Activated T-helper 17 cell treated with anti-CD3 and anti-CD28 coated beads, Interleukin-2, amount 50 U/mL, for 72 hours (primary cell): Measurements from ENCODE around the gene NOTCH3. TPM values are rescaled to one million over a fixed set of nuclear protein-coding genes. Genes with fewer than 3 reads are reported as not detected.

Experiments used
- ATAC-seq: fragments of 150-1000 bp; cut with Tn5 transposase; replicated peaks from 2 replicates; pipeline ENCODE4 v1.10.0; 2021; ENCODE audit warnings: mild to moderate bottlenecking, moderate library complexity
- H3K27ac Mint-ChIP-seq: one replicate; pipeline ENCODE4 v1.8.0; 2022; ENCODE audit warnings: mixed read lengths
- H3K27me3 Mint-ChIP-seq: one replicate; pipeline ENCODE4 v1.8.0; 2022; ENCODE audit warnings: mixed read lengths
- H3K36me3 Mint-ChIP-seq: one replicate; pipeline ENCODE4 v1.8.0; 2022; ENCODE audit warnings: low read depth, mild to moderate bottlenecking, mixed read lengths
- H3K4me1 Mint-ChIP-seq: one replicate; pipeline ENCODE4 v1.8.0; 2022; ENCODE audit warnings: mixed read lengths
- H3K4me3 Mint-ChIP-seq: one replicate; pipeline ENCODE4 v1.8.0; 2022; ENCODE audit warnings: mild to moderate bottlenecking, mixed read lengths
- H3K9me3 Mint-ChIP-seq: one replicate; pipeline ENCODE4 v1.8.0; 2022; ENCODE audit warnings: mixed read lengths
- total RNA-seq, 2 donors: library from RNA; stranded (reverse); gene quantifications; one replicate each; pipeline ENCODE4 v1.2.3, GENCODE V29; 2022

The NOTCH3 gene
- total RNA-seq, 2 donors from 2014 or later: 0.06 to 0.29 TPM

GRCh38 chr19:15120135-15121026 is 80.4 kb downstream of the NOTCH3 start:
- no peak for ATAC-seq
- H3K36me3 Mint-ChIP-seq: peaks cover 84% of the 10 kb centered on the region
- no peaks in the 10 kb centered on the region for H3K27me3 Mint-ChIP-seq
- H3K27ac Mint-ChIP-seq: peak overlapping the region; percentile 11
- no peak overlapping the region for H3K4me3 Mint-ChIP-seq
- H3K4me1 Mint-ChIP-seq: peaks cover 5% of the 10 kb centered on the region
- H3K9me3 Mint-ChIP-seq: no peaks in the 10 kb centered on the region

DNA sequence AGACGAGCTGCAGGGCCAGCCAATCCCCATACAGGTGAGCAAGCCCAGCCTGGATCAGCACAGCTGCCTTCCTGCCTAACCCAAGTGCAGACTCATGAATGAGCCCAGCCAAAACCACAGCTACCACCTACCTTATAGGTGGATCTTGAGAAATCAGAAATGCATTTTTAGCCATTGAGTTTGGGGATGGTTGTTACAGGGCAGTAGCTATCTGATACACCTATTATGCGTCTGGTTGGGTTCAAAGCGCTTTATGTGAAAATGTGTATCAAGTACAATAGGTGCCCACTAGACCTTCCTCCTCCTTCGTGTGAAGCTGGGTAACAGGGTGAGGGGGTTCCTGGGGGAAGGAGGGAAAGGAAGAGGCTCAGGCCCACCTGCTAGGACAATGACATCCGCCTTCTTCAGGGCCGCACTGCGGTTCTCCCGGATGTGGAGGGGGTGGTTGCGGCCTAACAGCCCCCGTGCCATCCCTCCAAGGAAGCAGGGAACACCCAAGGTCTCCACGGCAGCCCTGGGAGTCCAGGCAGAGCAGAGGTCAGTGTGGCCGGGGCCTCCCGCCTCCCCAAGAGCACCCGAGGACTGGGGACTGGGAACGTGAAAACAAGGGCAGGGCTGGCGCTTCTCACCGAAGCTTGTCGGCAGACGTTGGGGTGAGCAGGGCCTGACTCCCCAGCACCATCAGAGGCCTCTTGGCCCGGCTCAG is 81.9 kb downstream of the NOTCH3 start:
- Mint-ChIP-seq H3K27me3 (no peaks in the 10 kb centered on the region), H3K27ac (no peak overlapping the region), H3K9me3 (no peaks in the 10 kb centered on the region), H3K4me3 (no peak overlapping the region), H3K4me1 (peaks cover 1% of the 10 kb centered on the region), H3K36me3 (peaks cover 86% of the 10 kb centered on the region)
- ATAC-seq: no peak

GRCh38 chr19:15118248-15118647 is 82.5 kb downstream of the NOTCH3 start:
- Mint-ChIP-seq H3K27me3 (no peaks in the 10 kb centered on the region), H3K36me3 (peaks cover 84% of the 10 kb centered on the region), H3K27ac (no peak overlapping the region), H3K4me3 (no peak overlapping the region), H3K4me1 (no peaks in the 10 kb centered on the region), H3K9me3 (no peaks in the 10 kb centered on the region)
- no peak for ATAC-seq

GRCh38 chr19:15116856-15117255 is 83.9 kb downstream of the NOTCH3 start:
- Mint-ChIP-seq H3K27ac (no peak overlapping the region), H3K4me1 (no peaks in the 10 kb centered on the region), H3K4me3 (no peak overlapping the region), H3K27me3 (no peaks in the 10 kb centered on the region), H3K9me3 (no peaks in the 10 kb centered on the region), H3K36me3 (peaks cover 71% of the 10 kb centered on the region)
- no peak for ATAC-seq

- Mint-ChIP-seq H3K4me3 (no peak overlapping the region), H3K9me3 (no peaks in the 10 kb centered on the region), H3K4me1 (no peaks in the 10 kb centered on the region), H3K36me3 (peaks cover 62% of the 10 kb centered on the region), H3K27ac (no peak overlapping the region), H3K27me3 (no peaks in the 10 kb centered on the region)
- ATAC-seq: no peak
Observed at GRCh38 chr19:15115762-15116615, 84.8 kb downstream of the NOTCH3 start.

- H3K4me1 Mint-ChIP-seq: no peaks in the 10 kb centered on the region
- H3K27ac Mint-ChIP-seq: no peak overlapping the region
- no peaks in the 10 kb centered on the region for H3K27me3 Mint-ChIP-seq
- H3K9me3 Mint-ChIP-seq: no peaks in the 10 kb centered on the region
- no peak overlapping the region for H3K4me3 Mint-ChIP-seq
- no peak for ATAC-seq
- H3K36me3 Mint-ChIP-seq: peaks cover 53% of the 10 kb centered on the region
Observed at GRCh38 chr19:15115080-15115479, 85.7 kb downstream of the NOTCH3 start.

- no peak overlapping the region for H3K4me3 Mint-ChIP-seq
Observed at GRCh38 chr19:15114153-15114540, 86.6 kb downstream of the NOTCH3 start.

DNA sequence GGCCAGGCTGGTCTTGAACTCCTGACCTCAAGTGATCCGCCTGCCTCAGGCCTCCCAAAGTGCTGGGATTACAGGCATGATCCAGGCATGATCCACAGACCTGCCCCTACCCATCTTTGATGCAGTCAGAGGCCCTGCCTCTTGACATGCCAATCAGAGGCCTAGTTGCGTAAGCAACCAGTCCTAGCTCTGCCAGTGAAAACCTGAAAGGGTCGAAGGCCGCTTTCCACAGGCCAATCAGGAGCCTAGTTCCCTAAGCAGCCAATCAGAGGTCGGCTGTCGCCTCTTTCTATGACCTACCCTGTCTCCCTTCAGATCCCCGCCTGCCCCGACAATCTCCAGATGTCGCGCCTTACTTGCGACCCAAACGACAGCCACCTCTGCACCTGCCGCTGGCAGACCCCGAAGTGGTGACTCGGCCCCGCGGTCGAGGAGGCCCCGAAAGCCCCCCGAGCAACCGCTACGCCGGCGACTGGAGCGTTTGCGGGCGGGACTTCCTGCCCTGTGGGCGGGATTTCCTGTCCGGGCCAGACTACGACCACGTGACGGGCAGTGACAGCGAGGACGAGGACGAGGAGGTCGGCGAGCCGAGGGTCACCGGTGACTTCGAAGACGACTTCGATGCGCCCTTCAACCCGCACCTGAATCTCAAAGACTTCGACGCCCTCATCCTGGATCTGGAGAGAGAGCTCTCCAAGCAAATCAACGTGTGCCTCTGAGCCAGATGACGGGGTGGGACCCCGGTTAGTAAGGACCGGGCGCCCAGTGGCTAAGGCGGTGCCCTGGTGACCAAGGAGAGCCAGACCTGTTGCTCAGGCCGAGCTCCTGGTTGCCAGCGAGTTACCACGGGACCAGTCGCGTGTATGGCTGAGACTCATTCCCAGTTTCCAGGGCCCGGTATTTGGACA is 87.3 kb downstream of the NOTCH3 start:
- Mint-ChIP-seq H3K27ac (no peak overlapping the region), H3K4me3 (no peak overlapping the region), H3K27me3 (no peaks in the 10 kb centered on the region), H3K36me3 (peaks cover 37% of the 10 kb centered on the region), H3K9me3 (no peaks in the 10 kb centered on the region), H3K4me1 (no peaks in the 10 kb centered on the region)
- no peak for ATAC-seq

More at GRCh38 chr19:15114153-15114540, 86.6 kb downstream of the NOTCH3 start:
- ATAC-seq: peak; percentile 30
- H3K27me3 Mint-ChIP-seq: no peaks in the 10 kb centered on the region
- no peak overlapping the region for H3K27ac Mint-ChIP-seq
- H3K4me1 Mint-ChIP-seq: no peaks in the 10 kb centered on the region
- peaks cover 43% of the 10 kb centered on the region for H3K36me3 Mint-ChIP-seq
- H3K9me3 Mint-ChIP-seq: no peaks in the 10 kb centered on the region

- no peak for ATAC-seq
- Mint-ChIP-seq H3K4me3 (no peak overlapping the region), H3K36me3 (peaks cover 26% of the 10 kb centered on the region), H3K4me1 (peaks cover 5% of the 10 kb centered on the region), H3K9me3 (no peaks in the 10 kb centered on the region), H3K27me3 (peaks cover 4% of the 10 kb centered on the region), H3K27ac (no peak overlapping the region)
Observed at GRCh38 chr19:15112385-15112784, 88.4 kb downstream of the NOTCH3 start.

- ATAC-seq: no peak
- H3K27ac Mint-ChIP-seq: no peak overlapping the region
- peaks cover 20% of the 10 kb centered on the region for H3K36me3 Mint-ChIP-seq
- H3K9me3 Mint-ChIP-seq: no peaks in the 10 kb centered on the region
- H3K4me3 Mint-ChIP-seq: no peak overlapping the region
- H3K4me1 Mint-ChIP-seq: peaks cover 5% of the 10 kb centered on the region
- peaks cover 6% of the 10 kb centered on the region for H3K27me3 Mint-ChIP-seq
Observed at GRCh38 chr19:15111758-15112157, 89.0 kb downstream of the NOTCH3 start.

- H3K36me3 Mint-ChIP-seq: peaks cover 7% of the 10 kb centered on the region
- no peak overlapping the region for H3K4me3 Mint-ChIP-seq
- H3K4me1 Mint-ChIP-seq: peaks cover 5% of the 10 kb centered on the region
- ATAC-seq: no peak
- H3K27me3 Mint-ChIP-seq: peaks cover 14% of the 10 kb centered on the region
- no peaks in the 10 kb centered on the region for H3K9me3 Mint-ChIP-seq
- no peak overlapping the region for H3K27ac Mint-ChIP-seq
Observed at GRCh38 chr19:15110418-15110815, 90.4 kb downstream of the NOTCH3 start.

- no peaks in the 10 kb centered on the region for H3K9me3 Mint-ChIP-seq
- H3K4me3 Mint-ChIP-seq: no peak overlapping the region
- H3K36me3 Mint-ChIP-seq: peaks cover 2% of the 10 kb centered on the region
- no peak overlapping the region for H3K27ac Mint-ChIP-seq
- peaks cover 5% of the 10 kb centered on the region for H3K4me1 Mint-ChIP-seq
- H3K27me3 Mint-ChIP-seq: peaks cover 14% of the 10 kb centered on the region
- no peak for ATAC-seq
Observed at GRCh38 chr19:15109768-15110417, 90.9 kb downstream of the NOTCH3 start.
